Ishikawa (cell line): ENCODE results near the gene ERBB4.

Experiments
- CEBPB ChIP-seq: IDR thresholded peaks from 2 replicates; pipeline ENCODE4 v1.6.1; 2012
- CREB1 ChIP-seq: IDR thresholded peaks from 2 replicates; pipeline ENCODE4 v1.6.1; 2012; ENCODE audit warnings: low read depth
- EGR1 ChIP-seq: IDR thresholded peaks from 2 replicates; pipeline ENCODE4 v1.6.1; 2012
- EP300 ChIP-seq: IDR thresholded peaks from 2 replicates; pipeline ENCODE4 v1.6.1; 2012; ENCODE audit warnings: borderline replicate concordance
- FOXM1 ChIP-seq: IDR thresholded peaks from 2 replicates; pipeline ENCODE4 v1.6.1; 2012; ENCODE audit warnings: low read depth, borderline replicate concordance
- MAX ChIP-seq: IDR thresholded peaks from 2 replicates; pipeline ENCODE4 v1.6.1; 2012
- NFIC ChIP-seq: IDR thresholded peaks from 2 replicates; pipeline ENCODE4 v1.6.1; 2012
- RAD21 ChIP-seq: IDR thresholded peaks from 2 replicates; pipeline ENCODE4 v1.6.1; 2012; ENCODE audit warnings: low read depth
- REST ChIP-seq: IDR thresholded peaks from 2 replicates; pipeline ENCODE4 v1.6.1; 2012; ENCODE audit warnings: low read depth, mild to moderate bottlenecking
- TAF1 ChIP-seq: IDR thresholded peaks from 2 replicates; pipeline ENCODE4 v1.6.1; 2012; ENCODE audit warnings: low read depth, mild to moderate bottlenecking
- TCF12 ChIP-seq: IDR thresholded peaks from 2 replicates; pipeline ENCODE4 v1.6.1; 2012; ENCODE audit warnings: low read depth
- TEAD4 ChIP-seq: IDR thresholded peaks from 2 replicates; pipeline ENCODE4 v1.6.1; 2012
- USF1 ChIP-seq: IDR thresholded peaks from 2 replicates; pipeline ENCODE4 v1.6.1; 2012
- YY1 ChIP-seq: IDR thresholded peaks from 2 replicates; pipeline ENCODE4 v1.6.1; 2012; ENCODE audit warnings: low read depth
- ZBTB7A ChIP-seq: IDR thresholded peaks from 2 replicates; pipeline ENCODE4 v1.6.1; 2012; ENCODE audit warnings: low read depth

Gene ERBB4

GRCh38 chr2:212495046-212495445 lies 43.6 kb downstream of the ERBB4 start:
- TF ChIP-seq ZBTB7A (no peak), FOXM1 (no peak), EGR1 (no peak), CREB1 (no peak), CEBPB (no peak), MAX (no peak), NFIC (no peak), TAF1 (no peak), USF1 (no peak), REST (no peak), TCF12 (no peak), YY1 (no peak), TEAD4 (no peak), EP300 (no peak), RAD21 (no peak)

- TF ChIP-seq USF1 (no peak), YY1 (no peak), RAD21 (no peak), CEBPB (peak; percentile 73), CREB1 (no peak), TCF12 (peak; percentile 81), NFIC (peak; percentile 78), EGR1 (no peak), MAX (no peak), TEAD4 (peak; percentile 86), REST (no peak), EP300 (peak; percentile 55; the same call in 1 of the 2 replicates), ZBTB7A (no peak), TAF1 (no peak), FOXM1 (peak; percentile 44; the same call in 1 of the 2 replicates)
Observed at GRCh38 chr2:212494418-212495020, 44.1 kb downstream of the ERBB4 start.

GRCh38 chr2:212489719-212490346 lies 48.8 kb downstream of the ERBB4 start:
- TF ChIP-seq CEBPB (no peak), TCF12 (no peak), YY1 (no peak), TEAD4 (no peak), TAF1 (no peak), RAD21 (no peak), NFIC (no peak), EGR1 (no peak), MAX (no peak), ZBTB7A (no peak)

GRCh38 chr2:212488611-212489010 lies 50.0 kb downstream of the ERBB4 start:
- TF ChIP-seq EP300 (no peak), CREB1 (no peak), NFIC (no peak), TEAD4 (no peak), TAF1 (no peak), MAX (no peak), REST (no peak), USF1 (no peak), YY1 (no peak), EGR1 (no peak), CEBPB (no peak), FOXM1 (no peak), RAD21 (no peak), ZBTB7A (no peak), TCF12 (no peak)
